Mesothelial cell of epicardium (in vitro differentiated cells): Measurements from ENCODE around the gene NOL9. TPM values are rescaled to one million over a fixed set of nuclear protein-coding genes. Genes with fewer than 3 reads are reported as not detected.

Source experiments
- DNase-seq, 2 experiments: peaks; one replicate each; pipeline ENCODE4 v3.0.0; 2021; ENCODE audit warnings: low spot score in 2 of 2; ENCODE audit not compliant: unreplicated experiment in 2 of 2
- H3K27ac Mint-ChIP-seq: 2 replicates; pipeline ENCODE4 v1.8.0; 2021; ENCODE audit warnings: mixed read lengths
- H3K27me3 Mint-ChIP-seq: 2 replicates; pipeline ENCODE4 v1.8.0; 2021; ENCODE audit warnings: low read depth, mixed read lengths
- H3K36me3 Mint-ChIP-seq: 2 replicates; pipeline ENCODE4 v1.8.0; 2021; ENCODE audit warnings: mixed read lengths
- H3K4me1 Mint-ChIP-seq: 2 replicates; pipeline ENCODE4 v1.8.0; 2021; ENCODE audit warnings: mixed read lengths
- H3K4me3 Mint-ChIP-seq: 2 replicates; pipeline ENCODE4 v1.8.0; 2021; ENCODE audit warnings: mild to moderate bottlenecking, moderate library complexity, mixed read lengths
- H3K9me3 Mint-ChIP-seq: 2 replicates; pipeline ENCODE4 v1.8.0; 2021; ENCODE audit warnings: mixed read lengths
- total RNA-seq: library from RNA; stranded (reverse); gene quantifications from 3 replicates; pipeline ENCODE4 v1.2.1, GENCODE V29; 2021
- TF ChIP-seq, protein P1 (sequence below): fragments of 200-600 bp; sonication (generic); IDR thresholded peaks from one replicate; pipeline ENCODE4 v1.5.0; 2021; ENCODE audit warnings: antibody characterized with exemption; ENCODE audit not compliant: unreplicated experiment

The NOL9 gene
- total RNA-seq, 1 donor from 2014 or later, result 44.4 TPM

DNA sequence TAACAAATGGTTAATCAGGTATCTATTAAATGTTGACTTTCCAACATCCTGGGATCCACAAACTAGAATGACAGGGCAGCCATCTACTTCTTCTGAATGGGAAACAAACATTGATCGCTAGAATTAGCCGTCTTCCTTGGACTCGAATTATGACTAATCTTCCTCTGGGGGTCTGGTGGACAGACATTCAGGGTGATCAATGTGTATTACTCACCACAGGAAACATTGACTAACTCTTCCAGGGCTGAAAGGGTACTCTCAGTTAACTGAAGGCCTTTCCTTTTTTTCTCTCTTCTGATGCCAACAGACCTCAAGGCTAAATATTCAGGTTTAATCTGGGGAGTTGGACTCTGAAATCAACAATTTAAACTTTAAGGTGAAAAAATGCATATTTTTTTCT lies 9.5 kb downstream of the NOL9 start:
- TF ChIP-seq, protein P1, sequence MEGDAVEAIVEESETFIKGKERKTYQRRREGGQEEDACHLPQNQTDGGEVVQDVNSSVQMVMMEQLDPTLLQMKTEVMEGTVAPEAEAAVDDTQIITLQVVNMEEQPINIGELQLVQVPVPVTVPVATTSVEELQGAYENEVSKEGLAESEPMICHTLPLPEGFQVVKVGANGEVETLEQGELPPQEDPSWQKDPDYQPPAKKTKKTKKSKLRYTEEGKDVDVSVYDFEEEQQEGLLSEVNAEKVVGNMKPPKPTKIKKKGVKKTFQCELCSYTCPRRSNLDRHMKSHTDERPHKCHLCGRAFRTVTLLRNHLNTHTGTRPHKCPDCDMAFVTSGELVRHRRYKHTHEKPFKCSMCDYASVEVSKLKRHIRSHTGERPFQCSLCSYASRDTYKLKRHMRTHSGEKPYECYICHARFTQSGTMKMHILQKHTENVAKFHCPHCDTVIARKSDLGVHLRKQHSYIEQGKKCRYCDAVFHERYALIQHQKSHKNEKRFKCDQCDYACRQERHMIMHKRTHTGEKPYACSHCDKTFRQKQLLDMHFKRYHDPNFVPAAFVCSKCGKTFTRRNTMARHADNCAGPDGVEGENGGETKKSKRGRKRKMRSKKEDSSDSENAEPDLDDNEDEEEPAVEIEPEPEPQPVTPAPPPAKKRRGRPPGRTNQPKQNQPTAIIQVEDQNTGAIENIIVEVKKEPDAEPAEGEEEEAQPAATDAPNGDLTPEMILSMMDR, result no peak
- no peaks in the 10 kb centered on the region for H3K27me3 Mint-ChIP-seq
- no peak overlapping the region for H3K27ac Mint-ChIP-seq
- DNase-seq, result no peak
- no peak overlapping the region for H3K4me3 Mint-ChIP-seq
- no peaks in the 10 kb centered on the region for H3K4me1 Mint-ChIP-seq
- H3K9me3 Mint-ChIP-seq, result no peaks in the 10 kb centered on the region
- peaks cover 27% of the 10 kb centered on the region for H3K36me3 Mint-ChIP-seq

DNA sequence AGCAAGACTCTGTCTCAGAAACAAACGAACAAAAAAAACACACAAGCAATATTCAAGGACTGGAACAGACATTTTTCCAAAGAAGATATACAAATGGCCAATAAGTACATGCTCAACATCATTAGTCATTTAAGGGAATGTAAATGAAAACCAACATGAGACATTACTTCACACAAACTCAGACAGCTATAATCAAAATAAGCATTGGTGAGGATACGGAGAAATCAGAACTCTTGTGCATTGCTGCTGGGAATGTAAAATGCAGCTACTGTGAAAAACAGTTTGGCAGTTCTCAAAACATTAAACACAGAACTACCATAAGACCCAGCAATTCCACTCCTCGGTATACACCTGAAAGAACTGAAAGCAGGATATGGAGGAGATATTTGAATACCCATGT lies 15.4 kb downstream of the NOL9 start:
- H3K27ac Mint-ChIP-seq, result no peak overlapping the region
- peaks cover 22% of the 10 kb centered on the region for H3K36me3 Mint-ChIP-seq
- H3K9me3 Mint-ChIP-seq, result no peaks in the 10 kb centered on the region
- H3K27me3 Mint-ChIP-seq, result no peaks in the 10 kb centered on the region
- TF ChIP-seq, protein P1, result no peak
- no peaks in the 10 kb centered on the region for H3K4me1 Mint-ChIP-seq
- no peak overlapping the region for H3K4me3 Mint-ChIP-seq
- DNase-seq, result no peak

DNA sequence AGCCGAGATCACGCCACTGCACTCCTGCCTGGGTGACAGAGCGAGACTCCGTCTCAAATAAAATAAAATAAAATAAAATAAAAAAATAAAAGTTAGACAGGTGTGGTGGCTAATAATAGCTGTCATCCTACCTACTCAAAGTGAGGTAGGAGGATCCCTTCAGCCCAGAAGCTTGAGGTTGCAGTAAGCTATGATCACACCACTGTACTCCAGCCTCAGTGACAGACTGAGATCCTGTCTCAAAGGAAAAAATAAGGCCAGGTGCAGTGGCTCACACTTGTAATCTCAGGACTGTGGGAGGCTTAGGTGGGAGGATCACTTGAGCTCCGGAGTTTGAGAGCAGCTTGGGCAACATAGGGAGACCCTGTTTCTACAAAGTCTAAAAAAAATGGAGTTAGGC lies 18.0 kb downstream of the NOL9 start:
- H3K9me3 Mint-ChIP-seq, result no peaks in the 10 kb centered on the region

DNA sequence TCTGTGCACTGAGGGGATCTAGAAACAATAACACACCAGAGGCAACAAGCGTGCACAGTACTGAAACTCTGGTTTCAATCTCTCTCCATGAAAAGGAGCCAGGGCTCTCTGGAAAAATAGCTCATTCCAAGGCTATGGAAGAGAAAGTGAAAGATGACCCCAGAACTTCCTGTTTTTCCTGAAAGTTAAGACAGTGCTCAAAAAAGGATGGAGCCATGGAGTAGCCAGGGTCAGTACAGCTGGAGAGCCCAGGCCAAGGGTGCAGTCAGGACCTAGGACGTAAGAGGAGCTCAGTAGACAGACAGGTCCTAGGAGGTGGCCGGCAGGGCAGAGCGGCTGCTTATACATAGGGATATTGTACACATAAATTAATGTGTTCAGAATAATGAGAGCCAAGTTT lies 19.1 kb downstream of the NOL9 start:
- peaks cover 39% of the 10 kb centered on the region for H3K36me3 Mint-ChIP-seq

More for the DNA sequence above, 18.0 kb downstream of the NOL9 start:
- no peak for DNase-seq
- no peaks in the 10 kb centered on the region for H3K27me3 Mint-ChIP-seq
- H3K36me3 Mint-ChIP-seq, result peaks cover 32% of the 10 kb centered on the region
- H3K4me1 Mint-ChIP-seq, result no peaks in the 10 kb centered on the region
- TF ChIP-seq, protein P1, result no peak
- no peak overlapping the region for H3K4me3 Mint-ChIP-seq
- no peak overlapping the region for H3K27ac Mint-ChIP-seq

DNA sequence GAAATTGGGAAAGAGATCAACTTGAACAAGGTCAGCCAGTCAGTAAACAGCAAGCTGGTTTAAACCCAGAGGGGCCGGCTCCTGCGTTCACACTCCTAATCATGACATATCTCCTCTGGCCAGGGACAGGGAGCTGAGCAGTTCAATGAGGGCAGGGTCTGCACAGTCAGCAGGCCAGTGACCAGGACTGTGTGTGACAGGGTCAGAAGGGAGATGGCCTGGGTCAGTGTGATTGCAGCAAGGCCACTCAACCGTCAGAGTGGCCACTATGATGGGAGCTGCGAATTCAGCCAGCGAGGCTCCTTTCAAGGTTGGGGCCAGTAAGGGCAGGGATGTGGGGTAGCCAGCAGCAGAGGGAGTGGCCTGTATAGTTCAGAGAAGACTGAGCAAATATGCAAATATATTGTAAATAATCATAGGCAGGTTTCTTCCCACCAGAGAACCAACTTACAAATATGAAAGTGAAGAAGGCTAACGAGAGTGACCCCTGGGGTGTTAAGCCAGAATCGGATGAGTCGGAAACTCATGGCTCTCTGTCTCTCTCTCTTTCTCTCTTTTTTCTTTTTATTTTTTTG lies 20.0 kb downstream of the NOL9 start:
- no peak for DNase-seq
- TF ChIP-seq, protein P1, result no peak
- Mint-ChIP-seq H3K27ac (no peak overlapping the region), H3K36me3 (peaks cover 36% of the 10 kb centered on the region), H3K4me3 (no peak overlapping the region), H3K9me3 (no peaks in the 10 kb centered on the region), H3K4me1 (no peaks in the 10 kb centered on the region), H3K27me3 (no peaks in the 10 kb centered on the region)

More for the DNA sequence above, 19.1 kb downstream of the NOL9 start:
- TF ChIP-seq, protein P1, result no peak
- Mint-ChIP-seq H3K27ac (no peak overlapping the region), H3K4me1 (no peaks in the 10 kb centered on the region), H3K4me3 (no peak overlapping the region), H3K27me3 (no peaks in the 10 kb centered on the region), H3K9me3 (no peaks in the 10 kb centered on the region)
- DNase-seq, result no peak

DNA sequence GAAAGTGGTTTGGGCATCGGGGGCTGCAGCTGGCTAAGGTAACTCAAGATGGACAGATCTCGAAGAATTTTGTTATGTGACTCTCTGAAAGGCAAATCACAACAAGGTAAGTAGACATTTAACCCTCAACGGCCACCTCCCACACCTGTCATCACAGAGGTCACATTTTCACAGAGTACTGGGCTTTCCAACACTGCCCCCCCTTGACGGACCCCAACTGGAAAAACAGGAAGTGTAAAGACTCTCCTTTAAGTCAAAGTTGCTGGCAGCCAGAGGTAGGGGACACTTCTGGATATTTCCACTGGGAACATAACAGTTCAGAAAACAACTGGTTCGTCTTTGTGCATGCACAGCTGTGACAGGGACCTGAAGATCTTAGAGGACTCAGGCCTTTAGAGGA lies 22.3 kb downstream of the NOL9 start:
- TF ChIP-seq, protein P1, result no peak
- Mint-ChIP-seq H3K9me3 (no peaks in the 10 kb centered on the region), H3K36me3 (peaks cover 39% of the 10 kb centered on the region), H3K27ac (no peak overlapping the region), H3K27me3 (no peaks in the 10 kb centered on the region), H3K4me1 (no peaks in the 10 kb centered on the region), H3K4me3 (no peak overlapping the region)
- no peak for DNase-seq
